ENCODE data around the gene POLDIP3.

GRCh38 chr22:42561856-42562255, 52.8 kb downstream of the POLDIP3 start:
- no peak for TF ChIP-seq CTCF (IDR thresholded peaks at IDR 0.05; ENCODE audit: poor library complexity)
- TF ChIP-seq EZH2phosphoT487 (IDR thresholded peaks at IDR 0.05; ENCODE audit: low read depth, severe bottlenecking, unreplicated experiment), result no peak

Measured in hepatocyte (in vitro differentiated cells).